Vagina (tissue), 2 donors: ENCODE measurements around the gene DCHS1. TPM values are rescaled to one million over a fixed set of nuclear protein-coding genes. Genes with fewer than 3 reads are reported as not detected.
A peak's percentile ranks its signal among the peaks of the same experiment; 100 is the strongest.

ENCODE experiments used
- DNase-seq, 2 donors: peaks; one replicate each; pipeline ENCODE4 v3.0.0-alpha.2; 2017; ENCODE audit errors: extremely low spot score in 2 of 2
- H3K27ac ChIP-seq: fragments of 200-600 bp; sonication (generic); one replicate; pipeline ENCODE4 v1.5.1; 2019
- H3K27me3 ChIP-seq: fragments of 200-600 bp; sonication (generic); one replicate; pipeline ENCODE4 v1.5.1; 2019
- H3K36me3 ChIP-seq, 2 donors: fragments of 200-600 bp; sonication (generic); one replicate each; pipeline ENCODE4 v1.5.1; 2017 to 2019
- H3K4me1 ChIP-seq: fragments of 200-600 bp; sonication (generic); one replicate; pipeline ENCODE4 v1.5.1; 2019
- H3K4me3 ChIP-seq, 2 donors: fragments of 200-600 bp; sonication (generic); 1 replicate in 1 of 2; 2 replicates in 1 of 2; pipeline ENCODE4 v1.5.1; 2016 to 2019
- H3K9me3 ChIP-seq: fragments of 200-600 bp; sonication (generic); one replicate; pipeline ENCODE4 v1.5.1; 2019
- POLR2A ChIP-seq, 2 donors: fragments of 450-650 bp; IDR thresholded peaks; one replicate each; pipeline ENCODE4 v1.6.1; 2017; ENCODE audit warnings: antibody characterized with exemption in 2 of 2, mild to moderate bottlenecking in 2 of 2, moderate library complexity in 2 of 2
- POLR2AphosphoS5 ChIP-seq, 2 donors: sonication (generic); formaldehyde crosslinking; IDR thresholded peaks; one replicate each; pipeline ENCODE4 v1.9.0; 2017; ENCODE audit warnings: antibody characterized with exemption in 2 of 2, mild to moderate bottlenecking in 2 of 2, low read depth in 1 of 2; ENCODE audit not compliant: insufficient read depth in 1 of 2
- intact Hi-C: fragments of 100-400 bp; cut with DNase I; formaldehyde crosslinking; loops from one replicate; pipeline ENCODE4 v1.15.1; 2023
- total RNA-seq: library from RNA; depleted of rRNA; stranded (reverse); fragments of >200 nt; gene quantifications from one replicate; pipeline ENCODE4 v1.2.3, GENCODE V29; 2016
- TF ChIP-seq, protein P1 (sequence below), 3 experiments: fragments of 450-650 bp in 2 of 3; fragments of 200-600 bp in 1 of 3; sonication (generic) in 1 of 3; IDR thresholded peaks; one replicate each; pipeline ENCODE4 v1.5.1; 2017 to 2019; ENCODE audit warnings: antibody characterized with exemption in 3 of 3, mild to moderate bottlenecking in 2 of 3, moderate library complexity in 2 of 3

DCHS1 gene
- total RNA-seq, 1 donor from 2014 or later = 28.7 TPM

DNA sequence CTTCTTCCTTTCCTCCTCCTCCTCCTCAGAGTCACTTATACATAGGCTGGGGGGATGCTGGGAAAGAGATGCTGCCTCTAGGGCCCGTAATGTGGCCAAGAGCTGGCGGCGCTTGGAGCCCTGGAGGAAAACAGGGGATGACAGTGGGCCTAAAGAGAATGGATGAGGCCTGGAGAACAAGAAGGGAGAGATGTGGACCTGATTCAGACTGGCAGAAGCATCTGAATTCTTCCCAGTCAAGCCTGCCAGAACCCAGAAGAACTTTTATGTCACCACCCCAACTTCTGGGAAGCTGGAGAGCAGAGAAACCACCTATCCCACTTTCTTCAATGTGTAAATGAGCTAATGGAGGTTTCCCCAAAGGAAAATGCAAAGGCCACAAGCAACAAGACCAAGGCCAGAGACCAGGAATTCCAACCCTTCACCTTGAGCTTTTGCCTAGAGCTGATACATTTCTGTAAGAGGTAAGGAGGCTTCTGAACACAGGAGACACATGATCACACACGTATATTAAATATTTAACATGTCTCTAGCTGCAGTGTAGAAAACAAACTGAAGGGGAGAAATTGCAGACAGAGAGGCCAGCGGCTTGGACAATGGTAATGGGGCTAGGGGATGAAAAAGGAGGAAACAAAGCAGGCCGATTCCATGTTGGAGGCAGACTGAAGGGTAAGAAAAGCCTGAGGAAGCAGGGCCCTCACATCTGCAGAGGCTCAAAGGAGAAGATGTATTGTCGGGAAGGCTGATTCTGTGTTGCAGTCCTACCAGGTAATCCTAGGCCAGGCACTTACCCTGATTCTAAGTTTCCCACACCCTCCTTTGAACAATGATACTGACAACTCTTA, 53.3 kb downstream of the DCHS1 start:
- no peaks in the 10 kb centered on the region for H3K9me3 ChIP-seq
- peaks cover 0 to 38% of the 10 kb centered on the region in 2 donors for H3K36me3 ChIP-seq
- H3K4me3 ChIP-seq = peak overlapping the region; percentile 62 to 85
- peak overlapping the region; percentile 87 for H3K27ac ChIP-seq
- intact Hi-C loops = loop anchor here (5.0 to 10.0 kb wide), 2 partner anchors 52 to 80 kb away; partner anchors contain the start of genes DCHS1 and MRPL17
- TF ChIP-seq POLR2AphosphoS5 (IDR thresholded peaks at IDR 0.05; ENCODE audit: insufficient read depth in 1 of 2, low read depth in 1 of 2) (no peak), POLR2A (IDR thresholded peaks at IDR 0.05) (no peak)
- TF ChIP-seq, protein P1, sequence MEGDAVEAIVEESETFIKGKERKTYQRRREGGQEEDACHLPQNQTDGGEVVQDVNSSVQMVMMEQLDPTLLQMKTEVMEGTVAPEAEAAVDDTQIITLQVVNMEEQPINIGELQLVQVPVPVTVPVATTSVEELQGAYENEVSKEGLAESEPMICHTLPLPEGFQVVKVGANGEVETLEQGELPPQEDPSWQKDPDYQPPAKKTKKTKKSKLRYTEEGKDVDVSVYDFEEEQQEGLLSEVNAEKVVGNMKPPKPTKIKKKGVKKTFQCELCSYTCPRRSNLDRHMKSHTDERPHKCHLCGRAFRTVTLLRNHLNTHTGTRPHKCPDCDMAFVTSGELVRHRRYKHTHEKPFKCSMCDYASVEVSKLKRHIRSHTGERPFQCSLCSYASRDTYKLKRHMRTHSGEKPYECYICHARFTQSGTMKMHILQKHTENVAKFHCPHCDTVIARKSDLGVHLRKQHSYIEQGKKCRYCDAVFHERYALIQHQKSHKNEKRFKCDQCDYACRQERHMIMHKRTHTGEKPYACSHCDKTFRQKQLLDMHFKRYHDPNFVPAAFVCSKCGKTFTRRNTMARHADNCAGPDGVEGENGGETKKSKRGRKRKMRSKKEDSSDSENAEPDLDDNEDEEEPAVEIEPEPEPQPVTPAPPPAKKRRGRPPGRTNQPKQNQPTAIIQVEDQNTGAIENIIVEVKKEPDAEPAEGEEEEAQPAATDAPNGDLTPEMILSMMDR (IDR thresholded peaks at IDR 0.05) = no peak
- H3K27me3 ChIP-seq = no peaks in the 10 kb centered on the region
- DNase-seq = peak in 1 of 2 donors; percentile 80
- H3K4me1 ChIP-seq = peaks cover 54% of the 10 kb centered on the region

DNA sequence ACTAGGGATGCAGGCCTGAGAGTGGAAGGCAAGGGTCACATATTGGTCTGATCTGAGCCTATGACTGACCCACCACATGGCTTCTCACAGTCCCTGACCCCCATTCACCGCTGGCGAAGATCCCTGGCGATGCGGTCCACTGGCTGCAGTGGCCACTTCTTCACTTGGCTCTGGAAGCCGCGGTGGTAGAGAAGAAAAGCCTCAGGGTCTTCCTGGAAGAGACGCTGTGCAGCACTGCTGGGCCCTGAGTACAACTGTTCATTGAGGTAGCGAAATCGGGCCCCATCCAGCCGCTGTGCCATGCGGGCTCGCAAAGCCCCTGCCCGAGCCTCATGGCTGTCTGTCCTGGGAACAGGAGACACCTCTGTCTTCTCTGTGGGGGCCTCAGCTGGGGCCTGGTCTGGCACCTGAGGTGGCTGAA, 54.6 kb downstream of the DCHS1 start:
- intact Hi-C loops = loop anchor here (5.0 to 10.0 kb wide), 2 partner anchors 54 to 81 kb away; partner anchors contain the start of genes DCHS1 and MRPL17
- TF ChIP-seq, protein P1 (IDR thresholded peaks at IDR 0.05) = no peak
- no peak for TF ChIP-seq POLR2AphosphoS5 (IDR thresholded peaks at IDR 0.05; ENCODE audit: insufficient read depth in 1 of 2, low read depth in 1 of 2)
- TF ChIP-seq POLR2A (IDR thresholded peaks at IDR 0.05) = no peak
- H3K9me3 ChIP-seq = no peaks in the 10 kb centered on the region
- H3K27me3 ChIP-seq = no peaks in the 10 kb centered on the region
- no peak overlapping the region for H3K27ac ChIP-seq
- H3K36me3 ChIP-seq = peaks cover 0 to 38% of the 10 kb centered on the region in 2 donors
- H3K4me1 ChIP-seq = peaks cover 48% of the 10 kb centered on the region
- peak in 1 of 2 donors; percentile 85 for DNase-seq
- no peak overlapping the region for H3K4me3 ChIP-seq

GRCh38 chr11:6599881-6600390, 55.7 kb downstream of the DCHS1 start:
- Histone ChIP-seq H3K4me3 (no peak overlapping the region), H3K9me3 (no peaks in the 10 kb centered on the region), H3K4me1 (peaks cover 37% of the 10 kb centered on the region), H3K36me3 (peaks cover 0 to 38% of the 10 kb centered on the region in 2 donors), H3K27ac (no peak overlapping the region), H3K27me3 (no peaks in the 10 kb centered on the region)
- TF ChIP-seq, protein P1 (IDR thresholded peaks at IDR 0.05) = no peak
- TF ChIP-seq POLR2AphosphoS5 (IDR thresholded peaks at IDR 0.05; ENCODE audit: insufficient read depth in 1 of 2, low read depth in 1 of 2) = no peak
- TF ChIP-seq POLR2A (IDR thresholded peaks at IDR 0.05) = no peak
- peak in 1 of 2 donors; percentile 56 for DNase-seq
- intact Hi-C loops = loop anchor here (5.0 to 10.0 kb wide), 2 partner anchors 55 to 82 kb away; partner anchors contain the start of genes DCHS1 and MRPL17

GRCh38 chr11:6599449-6599848, 56.2 kb downstream of the DCHS1 start:
- no peak for TF ChIP-seq POLR2AphosphoS5 (IDR thresholded peaks at IDR 0.05; ENCODE audit: insufficient read depth in 1 of 2, low read depth in 1 of 2)
- TF ChIP-seq POLR2A (IDR thresholded peaks at IDR 0.05) = no peak
- TF ChIP-seq, protein P1 (IDR thresholded peaks at IDR 0.05) = no peak
- intact Hi-C loops = no loop called here
- Histone ChIP-seq H3K4me3 (no peak overlapping the region), H3K9me3 (no peaks in the 10 kb centered on the region), H3K27me3 (no peaks in the 10 kb centered on the region), H3K27ac (no peak overlapping the region), H3K4me1 (peaks cover 32% of the 10 kb centered on the region), H3K36me3 (peaks cover 0 to 38% of the 10 kb centered on the region in 2 donors)
- peak in 1 of 2 donors; percentile 65 for DNase-seq
